ENCODE measurements around the gene TNPO2.

Gene TNPO2

DNA sequence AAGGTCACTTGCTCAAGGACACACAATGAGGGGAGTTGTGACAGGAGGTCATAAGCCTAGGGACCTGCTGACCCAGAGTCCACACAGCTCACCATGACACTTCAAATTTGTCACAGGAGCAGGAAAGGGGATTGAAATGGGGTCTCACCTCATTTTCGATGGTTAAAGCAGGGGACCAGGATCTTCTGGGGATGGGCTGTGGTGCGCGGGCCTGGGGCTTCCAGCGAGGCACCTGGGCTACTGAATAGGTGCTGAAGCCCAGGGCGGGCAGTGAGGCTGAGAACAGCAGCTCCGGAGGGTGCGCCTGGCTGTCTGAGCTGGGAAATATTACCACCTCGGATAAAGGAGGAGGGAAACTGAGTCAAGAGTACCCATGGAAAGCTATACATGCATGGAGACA lies 68.2 kb downstream of the TNPO2 start:
- DNase-seq (ENCODE audit: insufficient read length, low spot score) (no peak), FAIRE-seq (no peak)

DNA sequence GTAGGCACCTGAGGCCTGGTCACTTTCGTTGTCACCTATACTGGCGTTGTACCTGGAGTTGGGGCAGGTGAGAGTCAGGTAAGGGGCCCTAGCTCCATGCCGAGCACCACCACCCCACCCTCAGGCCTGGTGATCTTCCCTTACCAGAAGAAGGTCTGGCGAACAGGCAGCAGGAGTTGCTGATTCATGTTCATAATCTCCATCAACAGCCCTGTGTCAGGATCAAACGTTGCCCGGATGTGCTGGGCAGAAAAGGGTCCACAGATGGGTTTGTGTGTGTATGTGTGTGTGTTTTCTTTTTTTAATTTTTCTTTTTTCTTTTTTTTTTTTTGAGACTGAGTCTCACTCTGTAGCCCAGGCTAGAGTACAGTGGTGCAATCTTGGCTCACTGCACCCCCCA lies 71.5 kb downstream of the TNPO2 start:
- FAIRE-seq (no peak), DNase-seq (ENCODE audit: insufficient read length, low spot score) (no peak)

DNA sequence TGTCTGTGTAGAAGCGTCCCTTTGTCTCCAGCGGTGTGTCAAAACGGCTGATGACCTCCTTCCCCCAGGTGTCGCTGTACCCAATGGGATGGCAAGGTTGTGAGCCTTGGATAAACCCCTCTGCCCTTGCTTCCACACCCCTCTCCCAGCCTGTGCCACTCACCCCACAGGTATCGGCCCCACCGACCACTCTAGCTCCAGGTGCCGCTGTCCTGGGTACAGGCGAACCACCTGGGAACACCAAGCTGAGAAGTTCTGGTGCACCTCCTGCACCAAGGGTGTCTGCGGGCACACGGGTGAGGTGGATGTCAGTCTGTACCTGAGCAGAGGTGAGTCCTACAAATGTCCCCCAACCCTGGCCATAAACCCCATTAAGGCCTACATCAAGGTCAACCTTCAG lies 73.8 kb downstream of the TNPO2 start:
- FAIRE-seq, result no peak
- no peak for DNase-seq (ENCODE audit: insufficient read length, low spot score)

Data from HTR-8/SVneo (cell line).